Adipocyte (in vitro differentiated cells): ENCODE measurements around the gene DHPS.
"Not testable (repeated sequence)": the region's sequence is repeated elsewhere in the genome, so short reads cannot be mapped to it uniquely, and the experiment has no call there.

Experiments
- DNase-seq: peaks from one replicate; pipeline ENCODE4 v3.0.0-alpha.2; 2015; ENCODE audit warnings: low read depth
- H3K27me3 ChIP-seq: replicated peaks from 2 replicates; pipeline ENCODE4 v1.7.0; 2013; ENCODE audit warnings: mild to moderate bottlenecking, low read length, moderate library complexity; ENCODE audit not compliant: control insufficient read depth, insufficient read depth
- H3K36me3 ChIP-seq: 2 replicates; pipeline ENCODE4 v1.7.0; 2013; ENCODE audit warnings: low read length, mild to moderate bottlenecking, moderate library complexity; ENCODE audit not compliant: control insufficient read depth, insufficient read depth, severe bottlenecking
- H3K4me1 ChIP-seq: 2 replicates; pipeline ENCODE4 v1.7.0; 2013; ENCODE audit warnings: mild to moderate bottlenecking, low read length, moderate library complexity; ENCODE audit not compliant: control insufficient read depth, insufficient read depth
- H3K4me3 ChIP-seq: 2 replicates; pipeline ENCODE4 v1.7.0; 2013; ENCODE audit warnings: mild to moderate bottlenecking, low read length, moderate library complexity
- H3K9ac ChIP-seq: 2 replicates; pipeline ENCODE4 v1.7.0; 2013; ENCODE audit warnings: mild to moderate bottlenecking, low read length, moderate library complexity
- H3K9me3 ChIP-seq: 2 replicates; pipeline ENCODE4 v1.7.0; 2013; ENCODE audit warnings: mild to moderate bottlenecking, low read length, moderate library complexity; ENCODE audit not compliant: control insufficient read depth

DHPS gene

GRCh38 chr19:12681074-12681987 lies at the start of gene DHPS:
DHPS (minus strand) TSS chr19:12681880; CDS start chr19:12681766, 114 bp downstream.
- peak; percentile 99 for DNase-seq
- H3K9me3 ChIP-seq: no peaks in the 10 kb centered on the region
- H3K36me3 ChIP-seq: peaks cover 26% of the 10 kb centered on the region
- no peaks in the 10 kb centered on the region for H3K4me1 ChIP-seq
- H3K27me3 ChIP-seq: no peaks in the 10 kb centered on the region
- peak within 1 kb of the TSS; percentile 94 for H3K4me3 ChIP-seq
- H3K9ac ChIP-seq: peak within 1 kb of the TSS; percentile 96

- H3K4me1 ChIP-seq: peaks cover 15% of the 10 kb centered on the region
- H3K36me3 ChIP-seq: peaks cover 36% of the 10 kb centered on the region
Measured at GRCh38 chr19:12731337-12731736, 49.7 kb upstream of the DHPS start.

GRCh38 chr19:12730064-12730463 lies 48.4 kb upstream of the DHPS start:
- H3K4me3 ChIP-seq: no peak overlapping the region
- DNase-seq: no peak
- H3K36me3 ChIP-seq: peaks cover 36% of the 10 kb centered on the region
- no peaks in the 10 kb centered on the region for H3K27me3 ChIP-seq
- peaks cover 15% of the 10 kb centered on the region for H3K4me1 ChIP-seq
- H3K9me3 ChIP-seq: no peaks in the 10 kb centered on the region
- no peak overlapping the region for H3K9ac ChIP-seq

More at GRCh38 chr19:12731337-12731736, 49.7 kb upstream of the DHPS start:
- DNase-seq: no peak
- H3K4me3 ChIP-seq: no peak overlapping the region
- H3K27me3 ChIP-seq: no peaks in the 10 kb centered on the region
- H3K9ac ChIP-seq: no peak overlapping the region
- H3K9me3 ChIP-seq: no peaks in the 10 kb centered on the region

- H3K36me3 ChIP-seq: peaks cover 36% of the 10 kb centered on the region
- H3K27me3 ChIP-seq: no peaks in the 10 kb centered on the region
- H3K4me1 ChIP-seq: peaks cover 22% of the 10 kb centered on the region
- DNase-seq: no peak
- H3K4me3 ChIP-seq: no peak overlapping the region
- H3K9ac ChIP-seq: no peak overlapping the region
- H3K9me3 ChIP-seq: no peaks in the 10 kb centered on the region
Measured at GRCh38 chr19:12727745-12728433, 46.2 kb upstream of the DHPS start.

GRCh38 chr19:12726988-12727316 lies 45.3 kb upstream of the DHPS start:
- Histone ChIP-seq H3K27me3 (no peaks in the 10 kb centered on the region), H3K36me3 (peaks cover 36% of the 10 kb centered on the region), H3K9ac (no peak overlapping the region), H3K9me3 (no peaks in the 10 kb centered on the region), H3K4me3 (no peak overlapping the region), H3K4me1 (peaks cover 15% of the 10 kb centered on the region)
- no peak for DNase-seq

- H3K9me3 ChIP-seq, DNase-seq: not testable (repeated sequence)
Measured at GRCh38 chr19:12725612-12726011, 43.9 kb upstream of the DHPS start.

GRCh38 chr19:12723641-12724426 lies 42.2 kb upstream of the DHPS start, which contains the start of gene TNPO2:
TNPO2 (minus strand) TSS chr19:12723932; CDS start chr19:12720977, 2,955 bp downstream.
- DNase-seq: peak; percentile 70

More at GRCh38 chr19:12725612-12726011, 43.9 kb upstream of the DHPS start:
- H3K4me3 ChIP-seq, H3K27me3 ChIP-seq, H3K9ac ChIP-seq: not testable (repeated sequence)
- peaks cover 17% of the 10 kb centered on the region for H3K4me1 ChIP-seq
- peaks cover 26% of the 10 kb centered on the region for H3K36me3 ChIP-seq

GRCh38 chr19:12723381-12723640 lies 41.6 kb upstream of the DHPS start:
- DNase-seq: peak; percentile 27
- H3K4me3 ChIP-seq: peak overlapping the region; percentile 97

More at GRCh38 chr19:12723641-12724426, 42.2 kb upstream of the DHPS start, which contains the start of gene TNPO2:
- Histone ChIP-seq H3K9me3 (no peaks in the 10 kb centered on the region), H3K27me3 (no peaks in the 10 kb centered on the region), H3K4me3 (peak within 1 kb of the TSS; percentile 97), H3K9ac (peak within 1 kb of the TSS; percentile 99), H3K4me1 (peaks cover 29% of the 10 kb centered on the region), H3K36me3 (peaks cover 12% of the 10 kb centered on the region)

GRCh38 chr19:12722566-12723380 lies 41.1 kb upstream of the DHPS start:
- Histone ChIP-seq H3K9me3 (no peaks in the 10 kb centered on the region), H3K27me3 (no peaks in the 10 kb centered on the region), H3K36me3 (peaks cover 10% of the 10 kb centered on the region), H3K4me1 (peaks cover 34% of the 10 kb centered on the region), H3K4me3 (peak overlapping the region; percentile 97), H3K9ac (peak overlapping the region; percentile 99)
- DNase-seq: peak; percentile 100

More at GRCh38 chr19:12723381-12723640, 41.6 kb upstream of the DHPS start:
- peaks cover 34% of the 10 kb centered on the region for H3K4me1 ChIP-seq
- peak overlapping the region; percentile 99 for H3K9ac ChIP-seq
- peaks cover 12% of the 10 kb centered on the region for H3K36me3 ChIP-seq
- no peaks in the 10 kb centered on the region for H3K9me3 ChIP-seq
- no peaks in the 10 kb centered on the region for H3K27me3 ChIP-seq
